HG03378 (cell line): ENCODE data around the gene HOPX.
"Not testable (repeated sequence)": the region's sequence is repeated elsewhere in the genome, so short reads cannot be mapped to it uniquely, and the experiment has no call there.

Source experiments
- ATAC-seq: cut with Tn5 transposase; IDR thresholded peaks from one replicate; pipeline ENCODE4 v1.9.1; 2021; ENCODE audit warnings: mild to moderate bottlenecking, moderate library complexity; ENCODE audit not compliant: unreplicated experiment

The HOPX gene

GRCh38 chr4:56681158-56681852, at the start of gene HOPX:
TSS of gene HOPX (minus strand) at chr4:56681296. CDS start at chr4:56657816, 23,480 bp downstream.
- peak; percentile 89 for ATAC-seq

- ATAC-seq = no peak
These were observed 49.0 kb upstream of the HOPX start for GRCh38 chr4:56730097-56730496.

GRCh38 chr4:56728512-56728911, 47.4 kb upstream of the HOPX start:
- no peak for ATAC-seq

GRCh38 chr4:56727150-56727549, 46.1 kb upstream of the HOPX start:
- no peak for ATAC-seq

- ATAC-seq = not testable (repeated sequence)
These were observed 45.5 kb upstream of the HOPX start for GRCh38 chr4:56726593-56726992.

- no peak for ATAC-seq
These were observed 42.6 kb upstream of the HOPX start for GRCh38 chr4:56723659-56724230.

- ATAC-seq = no peak
These were observed 42.1 kb upstream of the HOPX start for GRCh38 chr4:56723201-56723605.

- no peak for ATAC-seq
These were observed 27.1 kb upstream of the HOPX start for GRCh38 chr4:56708146-56708545.

GRCh38 chr4:56705966-56706365, 24.9 kb upstream of the HOPX start:
- no peak for ATAC-seq

- ATAC-seq = no peak
These were observed 24.2 kb upstream of the HOPX start for GRCh38 chr4:56705334-56705733.

- ATAC-seq = no peak
These were observed 23.2 kb upstream of the HOPX start for GRCh38 chr4:56704089-56704871.

- ATAC-seq = no peak
These were observed 22.3 kb upstream of the HOPX start for GRCh38 chr4:56703378-56703777.

- no peak for ATAC-seq
These were observed 20.5 kb upstream of the HOPX start for GRCh38 chr4:56701644-56702043.

- no peak for ATAC-seq
These were observed 20.0 kb upstream of the HOPX start for GRCh38 chr4:56701161-56701480.

GRCh38 chr4:56699537-56700105, 18.5 kb upstream of the HOPX start:
- no peak for ATAC-seq

GRCh38 chr4:56698329-56698728, 17.2 kb upstream of the HOPX start:
- no peak for ATAC-seq

GRCh38 chr4:56696056-56696455, 15.0 kb upstream of the HOPX start:
- ATAC-seq = no peak

GRCh38 chr4:56693476-56693875, 12.4 kb upstream of the HOPX start:
- not testable (repeated sequence) for ATAC-seq

GRCh38 chr4:56692576-56692975, 11.5 kb upstream of the HOPX start:
- no peak for ATAC-seq

GRCh38 chr4:56691425-56691824, 10.3 kb upstream of the HOPX start:
- ATAC-seq = no peak

- no peak for ATAC-seq
These were observed 9.3 kb upstream of the HOPX start for GRCh38 chr4:56690393-56690792.
